RPMI7951 (cell line): ENCODE measurements around the gene METTL26. TPM values are rescaled to one million over a fixed set of nuclear protein-coding genes. Genes with fewer than 3 reads are reported as not detected.

Experiments used
- DNase-seq: peaks from one replicate; pipeline ENCODE4 v3.0.0-alpha.2; 2012; ENCODE audit warnings: low read depth
- total RNA-seq: library from RNA; depleted of rRNA; stranded (reverse); fragments of >200 nt; shearing (Covaris generic); gene quantifications from 2 replicates; pipeline ENCODE4 v1.2.3, GENCODE V29; 2014

METTL26 gene
- total RNA-seq, 1 experiment from 2014 or later = 117 TPM

DNA sequence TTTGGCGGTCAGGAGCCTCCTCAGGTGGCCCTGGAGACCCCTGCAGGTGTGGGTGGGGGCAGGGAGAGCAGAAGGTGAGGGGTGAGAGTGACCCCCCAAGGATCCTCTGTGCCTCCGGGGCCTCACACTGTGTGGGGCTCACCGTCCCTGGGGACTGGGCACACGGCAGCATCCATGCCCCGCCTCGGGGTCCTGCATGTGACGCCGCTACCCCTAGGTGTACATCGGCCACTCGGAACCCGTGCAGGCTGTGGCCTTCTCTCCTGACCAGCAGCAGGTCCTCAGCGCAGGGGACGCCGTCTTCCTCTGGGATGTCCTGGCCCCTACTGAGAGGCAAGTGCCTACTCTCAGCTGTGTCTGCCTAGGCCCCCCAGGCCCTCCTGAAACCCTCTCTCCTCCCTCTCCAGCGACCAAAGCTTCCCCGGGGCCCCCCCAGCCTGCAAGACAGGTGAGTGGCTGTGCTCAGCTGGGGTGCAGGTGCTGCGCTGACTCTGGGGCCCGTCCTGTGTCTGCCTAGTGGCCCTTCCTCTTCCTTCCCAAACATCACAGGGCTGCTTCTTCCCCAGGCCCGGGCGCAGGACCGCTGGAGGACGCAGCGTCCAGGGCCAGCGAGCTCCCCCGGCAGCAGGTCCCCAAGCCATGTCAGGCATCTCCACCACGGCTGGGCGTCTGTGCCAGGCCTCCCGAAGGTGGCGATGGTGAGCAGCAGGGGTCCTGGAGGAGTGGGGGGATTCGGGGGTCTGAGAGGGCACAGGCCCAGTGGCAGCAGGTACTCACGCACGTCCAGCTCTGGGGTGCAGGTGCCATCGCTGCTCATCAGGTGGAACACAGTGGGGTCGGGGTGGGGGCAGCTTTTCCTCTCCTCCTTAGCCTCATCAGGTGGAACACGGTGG is 22.8 kb upstream of the METTL26 start:
- DNase-seq = no peak

GRCh38 chr16:657487-657886 is 21.4 kb upstream of the METTL26 start:
- DNase-seq = no peak

- no peak for DNase-seq
These were observed 17.9 kb upstream of the METTL26 start for GRCh38 chr16:654034-654433.

DNA sequence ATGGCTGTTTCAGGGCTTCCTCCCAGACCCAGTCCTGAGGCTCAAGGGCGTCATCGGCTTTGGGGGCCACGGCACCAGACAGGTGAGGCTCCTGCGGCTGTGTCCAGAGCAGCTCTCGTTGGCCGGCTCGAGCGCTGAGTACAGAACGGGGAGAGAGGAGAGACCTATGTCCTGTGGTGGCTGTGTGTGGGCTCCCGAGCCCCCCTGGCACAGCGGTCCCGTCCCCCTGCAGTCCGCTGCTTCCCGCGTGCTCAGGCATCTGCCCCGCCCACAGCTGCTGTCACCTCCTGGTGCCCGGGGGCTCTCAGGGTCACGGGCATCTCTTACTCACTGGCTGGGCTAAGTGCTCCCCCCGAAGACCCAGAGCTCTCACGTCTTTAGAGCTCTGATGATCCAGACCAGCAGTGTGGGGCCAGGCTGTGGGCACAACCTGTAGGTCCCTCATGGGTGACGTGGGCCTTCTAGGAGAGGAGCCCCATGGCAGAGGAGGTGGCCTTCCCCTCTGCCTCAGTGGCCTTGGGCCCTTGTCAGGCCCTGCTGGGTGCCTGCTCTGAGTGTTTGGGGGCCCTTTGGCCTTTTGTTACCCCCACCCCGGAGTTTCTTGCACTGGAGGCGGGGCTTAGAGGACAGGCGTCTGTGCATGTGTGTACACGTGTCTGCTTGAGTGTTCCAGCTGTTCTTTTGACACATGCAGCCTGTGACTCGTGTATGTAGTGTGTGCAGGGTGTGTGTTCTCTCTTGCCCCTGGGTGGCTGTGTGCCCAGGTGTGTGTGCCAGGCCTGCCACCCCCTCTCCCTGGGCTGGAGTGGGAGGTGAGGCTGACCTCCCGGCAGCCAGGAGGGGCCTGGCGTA is 16.6 kb upstream of the METTL26 start:
- DNase-seq = no peak

GRCh38 chr16:651844-652243 is 15.7 kb upstream of the METTL26 start:
- DNase-seq = no peak

DNA sequence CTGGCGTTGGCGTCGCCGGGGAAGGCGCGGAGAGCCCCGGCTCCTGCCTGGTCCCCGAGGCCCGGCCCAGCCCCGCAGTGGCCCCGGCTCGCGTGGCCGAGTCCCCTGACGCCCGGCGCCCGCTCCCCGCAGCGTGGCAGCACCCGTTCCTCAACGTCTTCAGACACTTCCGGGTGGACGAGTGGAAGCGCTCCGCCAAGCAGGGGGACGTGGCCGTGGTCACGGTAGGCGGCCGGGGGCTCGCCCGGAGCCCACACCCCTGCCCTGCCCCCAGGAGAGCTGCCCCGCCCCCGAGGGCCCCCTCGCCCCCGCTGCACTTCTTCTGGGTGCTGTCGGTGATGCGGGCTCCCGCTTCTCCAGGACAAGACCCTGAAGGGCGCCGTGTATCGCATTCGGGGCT is 13.5 kb upstream of the METTL26 start:
- DNase-seq = no peak

DNA sequence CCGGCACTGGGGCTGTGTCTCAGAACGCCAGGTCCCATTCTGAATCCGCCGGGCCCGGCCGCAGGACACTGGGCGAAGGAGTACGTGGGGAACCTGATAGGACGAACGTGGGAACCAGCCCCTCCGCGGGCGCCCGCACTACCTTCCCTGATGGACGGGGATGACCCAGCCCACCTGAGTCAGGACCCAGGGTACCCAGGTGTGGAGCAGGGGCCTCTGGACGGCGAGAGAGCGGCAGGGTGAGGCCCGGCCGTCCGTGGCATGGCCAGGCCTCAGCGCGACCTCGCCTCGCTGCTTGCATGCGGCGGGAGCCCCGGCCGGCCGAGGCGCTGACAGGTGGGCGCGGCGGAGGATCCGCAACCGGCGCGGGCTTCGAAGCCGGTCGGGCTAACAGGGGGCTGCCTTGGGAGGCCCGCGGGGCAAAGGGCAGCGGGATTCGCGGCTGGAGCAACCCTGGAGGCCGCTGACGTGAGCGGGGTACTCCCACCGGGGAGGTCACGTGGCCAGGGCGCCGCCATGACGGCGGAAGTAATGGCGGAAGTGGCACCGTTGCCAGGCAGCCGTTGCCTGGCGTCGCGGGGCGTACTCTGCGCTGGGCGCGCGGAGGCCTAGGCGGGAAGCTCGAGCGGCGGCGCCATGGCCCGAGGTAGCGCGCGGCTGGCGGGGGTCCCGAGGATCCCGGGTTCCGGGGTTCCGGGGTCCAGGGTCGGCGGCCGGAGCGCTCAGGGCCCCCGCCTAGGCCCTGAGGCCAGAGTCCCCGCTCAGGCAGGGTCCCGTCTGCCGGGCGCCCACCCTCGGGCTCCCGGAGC is 12.9 kb upstream of the METTL26 start, which contains the start of gene WDR90:
Gene WDR90 (plus strand): TSS at position 585 of the 809 bp plus-strand sequence. CDS start 52 bp downstream, at position 637.
- DNase-seq = peak; percentile 86

- peak; percentile 15 for DNase-seq
These were observed 12.1 kb upstream of the METTL26 start for GRCh38 chr16:648071-648780.

DNA sequence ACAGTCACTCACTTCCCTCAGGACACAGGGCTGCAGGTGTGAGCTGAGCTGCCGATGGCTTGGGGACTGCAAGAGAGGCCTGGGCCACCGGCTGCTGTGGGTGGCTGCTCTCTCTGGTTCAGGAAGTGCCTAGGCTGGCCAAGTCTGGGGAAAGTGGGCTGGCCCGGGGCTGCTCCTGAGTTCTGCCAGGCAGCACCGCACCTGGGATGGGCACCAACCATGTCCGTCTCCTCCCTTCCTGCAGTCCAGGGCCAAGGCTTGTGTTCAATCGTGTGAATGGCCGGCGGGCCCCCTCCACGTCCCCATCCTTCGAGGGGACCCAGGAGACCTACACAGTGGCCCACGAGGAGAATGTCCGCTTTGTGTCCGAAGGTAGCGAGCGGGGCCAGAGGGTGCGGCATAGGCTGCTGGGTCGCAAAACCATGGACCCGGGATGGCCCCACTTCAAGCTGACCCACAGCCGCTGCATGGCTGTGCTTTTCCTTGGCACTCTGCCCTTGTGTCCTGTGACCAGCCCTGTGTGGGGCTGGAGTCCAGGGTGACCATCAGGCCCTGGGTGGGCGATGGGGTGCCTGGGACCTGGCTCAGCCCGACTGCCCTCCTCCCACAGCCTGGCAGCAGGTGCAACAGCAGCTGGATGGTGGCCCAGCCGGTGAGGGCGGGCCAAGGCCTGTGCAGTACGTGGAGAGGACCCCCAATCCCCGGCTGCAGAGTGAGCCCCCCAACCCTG is 11.2 kb upstream of the METTL26 start:
- DNase-seq = no peak

DNA sequence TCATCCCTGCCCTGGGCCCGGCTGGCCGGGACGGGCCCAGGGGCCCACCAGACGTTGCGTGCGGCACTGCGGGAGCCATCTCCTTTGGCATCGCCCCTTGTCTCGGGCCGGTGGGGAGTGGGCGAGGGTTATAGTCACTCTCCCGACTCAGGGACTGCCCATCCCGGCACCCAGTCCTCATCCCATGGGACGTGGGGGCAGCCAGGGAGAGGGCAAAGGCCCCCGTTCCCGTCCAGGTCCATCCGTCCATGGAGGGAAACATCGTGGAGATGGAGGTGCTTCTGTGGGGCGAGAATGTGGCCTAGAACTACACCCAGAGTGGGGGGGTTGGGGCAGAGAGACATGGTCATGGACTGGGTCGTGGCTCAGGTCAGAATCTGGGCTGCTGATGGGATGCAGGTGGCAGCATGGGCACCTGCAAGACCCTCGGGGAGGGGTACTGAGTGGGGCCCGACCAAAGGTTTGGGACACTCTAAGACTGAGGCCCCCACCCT is 10.6 kb upstream of the METTL26 start:
- DNase-seq = no peak

DNA sequence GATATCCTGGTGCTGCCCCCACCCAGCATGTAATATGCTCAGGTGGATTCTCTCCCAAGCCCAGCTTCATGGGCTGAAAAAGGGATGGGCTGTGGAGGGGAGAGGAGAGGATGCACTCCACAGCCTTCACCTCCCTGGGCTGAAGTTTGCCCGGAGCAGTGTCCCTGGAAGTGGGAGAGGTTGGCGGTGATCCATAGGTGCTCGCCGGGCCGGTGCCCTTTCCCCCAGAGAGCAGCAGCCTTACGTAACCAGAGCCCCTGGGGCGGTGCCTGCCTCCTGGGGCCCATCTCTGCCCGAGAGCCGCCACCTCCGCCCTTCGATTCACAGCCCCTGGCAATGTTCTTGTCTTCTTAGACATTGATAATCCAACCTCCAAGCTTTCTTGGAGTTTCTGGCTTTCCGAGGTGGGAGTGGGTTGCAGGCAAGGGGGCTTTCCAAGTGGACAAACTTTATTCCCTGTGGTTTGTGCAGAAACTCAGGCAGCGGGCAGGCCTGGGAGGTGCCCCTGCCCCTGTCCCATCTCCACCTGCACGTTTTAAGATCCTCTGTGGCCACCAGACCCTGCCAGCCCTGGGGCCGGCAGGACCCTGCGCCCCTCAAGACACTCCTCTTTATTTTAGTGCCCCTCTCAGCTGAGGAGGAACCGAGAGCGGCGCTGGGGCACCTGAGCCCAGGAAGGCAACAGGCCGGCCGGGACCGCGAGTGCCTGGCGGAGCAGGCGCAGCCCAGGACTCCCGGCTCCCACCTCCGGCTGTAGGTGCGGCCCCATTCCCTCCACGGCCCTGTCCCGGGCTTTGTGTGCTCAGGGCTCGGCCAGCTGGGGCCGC is 10.0 kb upstream of the METTL26 start:
- DNase-seq = peak; percentile 15

DNA sequence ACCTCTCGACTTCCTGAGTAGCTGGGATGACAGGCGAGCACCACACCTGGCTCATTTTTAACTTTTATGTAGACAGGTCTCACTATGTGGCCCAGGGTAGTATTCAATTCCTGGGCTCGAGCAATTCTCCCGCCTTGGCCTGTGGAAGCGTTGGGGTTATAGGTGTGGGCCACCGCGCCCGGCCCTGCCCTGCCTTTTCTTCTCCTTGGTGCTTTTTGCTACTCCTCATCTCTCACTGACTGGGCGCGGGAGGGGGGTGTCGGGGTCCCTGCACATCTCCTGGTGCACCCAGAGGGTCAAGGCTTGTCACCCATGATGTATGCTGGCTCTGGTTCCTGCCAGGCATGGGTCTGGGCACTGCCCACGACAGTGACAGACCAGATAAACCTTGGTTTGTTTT is 8.5 kb upstream of the METTL26 start:
- no peak for DNase-seq

GRCh38 chr16:643050-643368 is 6.9 kb upstream of the METTL26 start:
- DNase-seq = no peak

GRCh38 chr16:642189-643049 is 6.3 kb upstream of the METTL26 start:
- DNase-seq = peak; percentile 68

GRCh38 chr16:641326-642188 is 5.5 kb upstream of the METTL26 start, which contains the start of gene MCRIP2:
Gene MCRIP2 (plus strand): TSS chr16:641828. CDS start chr16:641992, 164 bp downstream.
- peak; percentile 67 for DNase-seq

DNA sequence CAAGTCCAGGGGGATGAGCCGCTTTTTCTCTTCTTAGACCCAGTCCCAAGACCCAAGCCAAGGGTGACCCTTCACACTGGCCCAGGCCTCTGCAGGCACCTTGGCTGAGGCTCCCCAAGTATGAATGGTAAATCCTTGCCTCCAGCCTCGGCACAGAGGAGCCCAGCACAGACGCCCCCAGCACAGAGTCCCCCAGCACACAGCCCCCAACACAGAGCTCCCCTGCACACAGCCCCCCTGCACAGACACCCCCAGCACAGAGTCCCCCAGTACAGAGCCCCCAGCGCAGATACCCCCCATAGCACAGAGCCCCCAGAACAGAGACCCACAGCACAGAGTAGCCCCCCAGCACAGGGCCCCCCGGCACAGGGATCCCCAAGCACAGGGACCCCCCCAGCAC is 4.5 kb upstream of the METTL26 start:
- no peak for DNase-seq

GRCh38 chr16:638836-639235 is 2.7 kb upstream of the METTL26 start:
- no peak for DNase-seq
